NCI-H748 treated with DMSO at 0.1 percent for 48 hours (cell line): ENCODE measurements around the gene GRK2.

ENCODE experiments used
- DNase-seq: peaks from one replicate; lab custom pipeline; 2025; lab: John Stamatoyannopoulos, UW

GRK2 gene

DNA sequence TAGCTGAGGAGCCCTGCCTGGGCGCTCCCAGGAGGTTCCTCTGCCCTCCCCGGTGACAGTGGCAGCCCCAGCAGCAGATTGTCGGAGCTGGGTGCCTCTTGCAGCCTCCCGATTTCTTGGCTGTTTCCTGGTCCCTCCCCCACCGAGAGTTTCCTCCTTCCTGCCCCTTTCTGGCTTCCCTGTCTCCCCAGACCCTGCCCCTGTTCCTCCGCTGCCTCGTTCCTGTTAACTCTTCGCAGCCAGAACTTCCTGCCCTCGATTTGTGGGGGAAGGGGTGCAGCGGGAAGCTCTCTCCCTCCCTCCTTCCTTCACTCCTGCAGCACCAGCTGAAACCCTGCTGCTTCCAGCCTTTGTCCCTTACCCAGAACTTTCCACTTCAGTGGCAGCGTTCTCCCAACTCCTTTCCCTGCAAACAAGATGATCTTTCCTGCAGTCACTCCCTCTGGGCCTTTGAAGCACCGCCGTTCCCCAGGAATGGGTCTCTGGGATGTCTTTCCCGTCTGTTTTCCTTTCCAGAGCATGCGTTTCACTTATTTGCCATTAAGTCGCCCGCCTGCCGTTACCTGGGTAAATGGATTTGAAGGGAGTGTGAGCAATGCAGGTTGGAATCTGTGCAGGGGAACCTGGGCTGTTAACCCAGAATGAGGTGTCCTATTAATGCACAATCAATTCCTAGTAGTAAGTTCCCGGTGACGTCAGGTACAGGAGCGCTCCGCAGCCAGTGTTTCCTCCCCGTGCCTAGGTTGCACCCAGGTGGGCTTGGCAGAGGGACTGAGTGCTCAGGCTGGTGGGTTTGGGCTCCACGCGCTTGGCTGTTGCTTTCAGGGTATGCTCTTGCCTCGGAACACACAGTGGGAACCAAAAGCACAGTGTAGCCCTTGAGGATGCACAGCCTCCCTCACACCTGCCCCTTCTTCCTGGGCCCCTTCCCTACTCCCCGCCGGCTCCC lies 4.3 kb downstream of the GRK2 start:
- DNase-seq, result no peak

DNA sequence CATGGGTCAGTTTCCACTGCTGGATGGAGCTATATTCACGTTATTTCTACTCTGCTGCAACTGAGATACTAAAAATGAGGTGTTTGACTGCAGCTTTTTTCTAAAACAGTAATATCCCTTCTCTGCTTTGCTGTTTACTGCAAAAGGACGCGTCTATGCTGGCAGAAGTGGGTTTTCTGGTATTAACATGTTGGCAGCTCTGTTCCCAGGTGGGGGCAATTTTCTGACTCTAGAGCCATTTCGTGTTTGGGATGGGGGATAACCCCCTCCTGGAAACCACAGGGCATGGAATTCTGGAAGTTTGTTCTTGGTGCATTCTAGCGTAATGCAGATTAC lies 4.9 kb downstream of the GRK2 start:
- DNase-seq, result no peak

DNA sequence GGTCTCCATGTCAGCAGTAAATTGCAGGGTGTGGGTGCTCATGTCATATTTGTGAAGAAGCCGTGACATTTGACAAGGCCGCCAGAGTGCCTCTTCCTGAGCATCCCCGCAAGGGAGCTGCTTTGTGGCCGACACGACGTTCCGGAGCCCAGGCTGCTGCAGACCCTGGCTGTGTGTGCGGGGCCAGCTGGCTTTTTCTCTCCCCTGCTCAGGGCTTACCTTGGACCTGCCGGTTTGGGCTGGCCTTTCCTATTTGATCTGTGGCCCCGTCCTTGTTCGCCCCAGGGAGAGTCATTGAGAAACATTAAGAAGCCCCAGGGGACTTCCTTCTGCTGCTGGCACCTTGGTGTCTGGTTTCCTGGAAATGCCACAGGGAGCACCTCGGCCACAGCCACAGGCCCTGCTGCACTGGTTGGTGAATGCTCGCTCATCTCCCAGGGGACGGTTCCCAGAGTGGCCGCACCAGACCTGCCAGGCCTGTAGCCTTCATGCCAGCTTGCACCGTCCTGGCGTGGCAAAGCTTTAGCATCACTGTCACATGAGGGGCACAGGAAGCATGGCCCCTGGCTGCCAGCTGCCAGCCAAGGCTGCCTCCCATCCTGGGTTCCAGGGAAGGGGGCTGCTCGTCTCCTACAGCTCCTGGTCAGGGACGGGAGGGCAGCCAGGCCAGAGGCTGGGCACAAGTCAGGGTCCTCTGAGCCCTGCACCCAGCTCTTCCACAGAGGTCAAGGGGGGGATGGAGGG lies 5.4 kb downstream of the GRK2 start:
- no peak for DNase-seq

DNA sequence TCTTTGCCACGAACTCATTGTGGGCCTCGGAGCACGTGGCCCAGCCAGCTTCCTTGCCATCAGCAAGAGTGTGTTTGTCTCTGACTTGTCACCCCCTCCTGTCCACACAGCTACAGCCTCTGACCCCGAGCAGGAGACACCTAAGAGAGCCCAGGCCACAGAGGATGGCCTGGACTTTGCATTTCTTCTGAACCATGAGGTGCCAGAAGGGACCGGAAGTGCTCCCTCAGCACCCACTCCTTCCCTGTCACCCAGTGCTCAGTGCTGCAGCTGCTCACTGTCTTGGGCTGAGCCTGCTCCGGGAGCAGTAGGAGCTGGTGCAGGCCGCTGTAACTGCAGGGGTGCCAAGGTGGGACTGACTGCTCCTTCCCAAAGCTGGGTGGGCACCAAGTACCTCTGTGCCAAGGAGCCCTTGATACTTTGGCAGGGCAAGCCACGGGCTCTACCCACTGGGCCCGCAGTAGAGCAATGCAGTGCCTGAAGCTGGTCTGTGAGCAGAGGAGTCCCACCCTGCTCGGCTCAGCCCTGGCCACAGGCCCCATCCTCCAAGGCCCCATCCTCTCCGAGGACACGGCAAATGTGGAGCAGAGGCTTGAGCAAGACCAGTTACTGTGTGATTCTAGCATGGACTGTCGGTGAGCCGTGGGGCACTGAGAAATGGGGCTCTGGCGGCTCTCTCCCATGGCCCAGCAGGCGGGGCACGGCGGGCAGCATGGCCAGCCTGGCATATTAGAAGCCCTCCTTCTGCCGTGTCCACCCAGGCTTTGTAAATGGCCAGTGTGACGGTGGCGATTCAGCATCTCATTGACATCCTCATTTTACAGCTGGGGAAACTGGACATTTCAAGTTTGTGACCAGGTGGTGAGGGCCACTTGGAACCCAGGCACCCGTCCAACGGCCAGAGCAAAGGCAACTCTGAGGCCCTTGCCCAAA lies 6.3 kb downstream of the GRK2 start:
- no peak for DNase-seq

DNA sequence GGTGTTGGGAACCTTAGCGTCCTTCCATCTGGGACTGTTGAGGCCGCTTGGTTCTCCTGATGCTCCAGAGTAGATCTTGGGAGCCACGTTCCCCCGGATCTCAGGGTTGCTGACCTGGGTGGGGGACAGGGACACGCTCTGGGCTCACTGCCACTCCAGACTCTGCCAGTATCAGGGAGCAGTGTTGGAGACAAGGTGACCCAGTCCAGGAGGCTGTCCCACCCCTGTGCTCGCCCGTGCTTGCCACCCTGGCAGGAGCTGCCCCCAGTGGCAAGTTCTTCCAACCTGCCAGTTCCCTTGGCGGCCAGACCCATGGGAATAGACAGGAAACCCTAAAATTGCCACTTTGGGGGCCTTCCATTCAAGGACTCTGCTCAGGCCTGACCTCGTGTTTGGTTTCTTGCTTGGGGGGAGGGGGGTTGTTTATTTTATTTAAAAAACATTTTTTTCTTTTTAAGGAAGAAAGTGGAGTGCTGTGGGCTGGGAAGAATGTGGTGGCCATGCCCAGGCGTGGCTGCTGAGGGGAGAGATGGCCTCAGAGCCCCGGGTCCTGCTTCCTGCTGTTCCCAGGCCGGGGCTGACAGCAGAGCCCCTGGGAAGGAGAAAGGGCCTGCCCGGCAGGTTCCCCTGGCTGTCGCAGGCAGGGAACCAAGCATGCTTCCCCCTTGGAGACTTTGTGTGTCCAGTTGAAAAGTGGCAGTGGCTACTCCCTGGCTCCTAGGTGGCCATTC lies 7.2 kb downstream of the GRK2 start:
- DNase-seq, result no peak

DNA sequence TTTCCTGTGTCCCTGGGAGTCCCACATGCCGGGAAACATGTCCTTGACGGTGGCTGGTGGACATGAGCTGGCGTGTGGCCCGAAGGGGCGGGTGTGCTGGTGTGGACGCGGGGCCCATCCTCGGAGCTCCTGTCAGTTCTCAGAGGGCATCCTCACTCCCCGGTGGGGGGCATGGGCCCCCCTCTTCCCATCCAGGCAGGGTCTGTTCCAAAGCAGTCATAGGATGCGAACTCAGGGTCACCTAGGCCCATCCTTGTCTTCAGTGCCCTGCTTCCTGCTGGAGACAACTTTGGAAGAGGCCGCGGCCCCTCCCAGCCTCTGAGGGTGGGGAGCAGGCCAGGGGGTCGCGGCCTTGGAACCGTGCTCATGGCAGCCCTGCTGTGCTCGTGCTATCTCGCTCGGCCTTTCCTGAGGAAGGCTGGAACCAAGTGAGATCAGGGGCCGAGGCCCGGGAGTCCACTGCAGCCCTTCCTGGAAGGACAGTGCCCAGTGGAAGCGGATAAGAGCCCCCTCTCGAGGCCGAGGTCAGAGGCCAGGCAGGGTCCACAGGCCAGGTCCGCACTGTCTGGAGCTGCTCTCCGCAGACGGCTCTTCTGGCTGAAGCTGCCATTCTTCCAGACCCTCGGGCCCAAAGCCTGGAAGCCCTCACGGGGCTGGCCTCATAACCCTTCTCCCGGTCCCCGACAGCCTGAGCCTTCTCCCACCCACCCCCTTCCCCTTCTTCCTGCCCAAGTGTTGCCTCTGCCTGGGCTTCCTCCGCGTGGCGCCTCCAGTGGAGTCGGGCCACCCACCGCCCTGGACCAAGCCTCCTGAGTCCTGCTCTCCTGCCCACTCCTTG lies 8.7 kb downstream of the GRK2 start:
- no peak for DNase-seq

DNA sequence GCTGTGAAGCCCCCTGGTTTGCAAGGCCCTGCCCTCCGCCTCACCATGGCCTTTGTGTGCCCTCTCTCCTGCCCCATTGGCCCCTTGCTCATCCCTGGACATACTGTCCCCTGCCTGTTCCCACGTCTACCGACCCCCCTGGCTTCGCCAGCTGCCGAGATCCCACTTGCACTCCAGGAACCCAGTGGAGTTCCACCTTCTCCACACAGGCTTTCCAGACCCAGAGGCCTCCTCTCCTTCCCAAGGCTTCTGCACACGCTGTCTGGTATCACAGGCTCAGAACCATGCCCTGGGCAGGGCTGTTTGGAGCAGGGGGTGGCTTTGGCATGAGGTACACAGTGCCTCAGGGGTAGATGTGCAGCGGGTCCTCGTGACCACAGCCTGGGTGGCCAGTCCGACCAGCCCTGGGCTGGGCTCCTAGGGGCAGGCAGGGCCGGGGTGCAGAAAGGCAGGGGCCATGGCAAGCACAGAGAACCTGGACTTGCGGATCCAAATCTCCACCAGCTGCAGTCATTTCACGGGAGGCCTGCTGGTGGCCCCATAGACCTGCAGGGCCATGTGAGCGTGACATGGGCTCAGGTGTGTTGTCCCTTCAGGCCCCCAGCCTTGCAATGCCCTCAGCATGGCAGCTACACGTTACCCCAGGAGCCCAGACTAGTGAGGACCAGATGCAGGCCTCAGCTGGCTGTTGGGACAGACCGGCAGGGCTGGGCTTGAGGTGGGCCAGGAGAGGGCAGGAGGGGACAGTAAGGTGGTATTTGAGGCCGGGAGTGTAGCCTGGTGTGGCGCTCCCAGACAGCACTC lies 9.5 kb downstream of the GRK2 start:
- DNase-seq, result no peak

DNA sequence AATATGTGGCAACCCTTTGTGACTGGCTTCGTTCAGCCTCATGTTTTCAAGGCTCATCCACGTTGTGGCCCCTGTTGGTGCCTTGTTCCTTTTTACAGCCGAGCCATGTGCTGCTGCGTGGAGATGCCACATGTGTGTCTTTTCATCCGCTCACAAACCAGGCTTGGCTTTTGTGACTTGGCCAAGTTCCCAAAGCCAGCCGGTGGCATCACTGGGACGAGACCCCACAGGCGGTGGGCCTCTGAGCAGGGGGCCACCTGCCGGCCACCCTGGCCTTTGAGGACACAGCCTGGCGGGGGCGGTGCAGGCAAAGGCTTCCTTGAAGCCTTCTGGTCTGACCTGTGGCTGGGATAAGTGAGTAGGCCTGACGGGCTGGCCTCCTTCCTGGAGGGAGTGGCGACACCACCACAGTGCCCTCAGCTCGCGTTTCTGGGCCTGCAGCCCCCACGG lies 10.5 kb downstream of the GRK2 start:
- no peak for DNase-seq

DNA sequence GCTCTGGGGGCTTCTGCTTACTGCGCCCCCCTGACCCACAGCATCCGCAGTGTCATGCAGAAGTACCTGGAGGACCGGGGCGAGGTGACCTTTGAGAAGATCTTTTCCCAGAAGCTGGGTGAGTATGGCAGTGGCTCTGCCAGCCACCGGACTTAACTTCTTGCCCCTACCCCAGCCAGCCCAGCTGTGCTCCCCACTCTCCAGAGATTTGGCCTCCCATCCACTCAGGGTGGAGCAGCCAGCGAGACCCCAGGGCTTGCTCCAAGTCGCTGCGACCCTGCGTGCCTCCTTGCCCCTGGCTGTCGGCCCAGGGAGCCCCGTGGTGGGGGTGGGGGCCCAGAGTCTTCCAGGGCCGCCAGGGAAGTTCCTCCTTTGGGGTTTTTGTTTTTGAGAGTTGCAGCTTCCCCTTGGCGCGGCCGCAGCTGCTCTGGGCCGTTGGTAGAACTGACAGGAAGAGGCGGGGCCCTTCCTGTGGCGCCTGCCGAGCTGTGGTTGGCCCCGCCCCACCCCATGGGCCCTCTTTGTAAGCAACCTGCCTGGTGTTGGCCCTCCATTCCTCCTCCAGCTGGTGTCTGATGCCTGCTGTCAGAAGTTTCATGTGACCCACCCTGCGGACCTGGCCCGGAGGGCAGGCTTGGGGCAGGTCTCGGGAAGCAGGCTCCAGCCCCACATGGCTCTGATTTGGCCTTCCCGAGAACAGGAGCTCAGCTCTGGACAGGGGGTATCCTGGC lies 11.1 kb downstream of the GRK2 start:
- DNase-seq, result no peak

DNA sequence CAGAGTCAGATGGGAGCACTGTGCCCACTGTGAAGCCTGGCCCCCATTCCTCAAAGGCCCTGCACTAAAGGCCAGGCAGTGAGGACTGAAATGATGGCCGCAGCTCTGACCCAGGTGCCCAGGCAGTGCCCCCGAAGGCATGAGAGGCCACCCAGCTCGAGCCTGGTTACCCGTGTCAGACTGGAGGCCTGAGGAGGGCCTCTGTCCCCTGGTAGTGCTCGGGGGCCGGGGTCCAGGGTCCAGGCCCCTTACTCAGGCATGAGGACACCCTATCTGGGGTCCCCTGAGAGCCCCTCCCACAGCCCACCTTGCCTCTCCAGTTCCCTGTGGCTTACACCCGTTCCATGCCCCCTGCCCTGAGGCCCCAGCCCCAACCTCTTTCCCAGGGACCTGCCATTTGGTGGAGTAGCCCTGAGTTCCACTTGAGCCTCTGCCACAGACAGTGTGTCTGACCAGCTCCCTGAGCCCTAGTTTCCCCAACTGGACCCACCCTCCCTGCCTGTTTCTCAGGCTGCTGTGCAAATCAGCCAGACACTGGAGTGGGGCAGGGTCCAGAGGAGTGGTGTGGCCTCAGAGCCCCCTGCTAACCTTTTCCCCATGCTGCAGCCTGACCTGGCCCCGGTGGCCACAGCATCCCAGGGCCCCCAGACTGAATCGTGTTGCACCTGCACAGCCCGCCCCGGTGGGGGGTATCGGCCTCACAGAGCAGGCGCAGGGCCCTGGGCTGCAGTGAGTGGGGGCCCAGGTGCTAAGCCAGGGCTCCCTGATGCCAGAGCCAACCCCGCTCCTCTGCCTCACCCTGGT lies 12.1 kb downstream of the GRK2 start:
- DNase-seq, result no peak

DNA sequence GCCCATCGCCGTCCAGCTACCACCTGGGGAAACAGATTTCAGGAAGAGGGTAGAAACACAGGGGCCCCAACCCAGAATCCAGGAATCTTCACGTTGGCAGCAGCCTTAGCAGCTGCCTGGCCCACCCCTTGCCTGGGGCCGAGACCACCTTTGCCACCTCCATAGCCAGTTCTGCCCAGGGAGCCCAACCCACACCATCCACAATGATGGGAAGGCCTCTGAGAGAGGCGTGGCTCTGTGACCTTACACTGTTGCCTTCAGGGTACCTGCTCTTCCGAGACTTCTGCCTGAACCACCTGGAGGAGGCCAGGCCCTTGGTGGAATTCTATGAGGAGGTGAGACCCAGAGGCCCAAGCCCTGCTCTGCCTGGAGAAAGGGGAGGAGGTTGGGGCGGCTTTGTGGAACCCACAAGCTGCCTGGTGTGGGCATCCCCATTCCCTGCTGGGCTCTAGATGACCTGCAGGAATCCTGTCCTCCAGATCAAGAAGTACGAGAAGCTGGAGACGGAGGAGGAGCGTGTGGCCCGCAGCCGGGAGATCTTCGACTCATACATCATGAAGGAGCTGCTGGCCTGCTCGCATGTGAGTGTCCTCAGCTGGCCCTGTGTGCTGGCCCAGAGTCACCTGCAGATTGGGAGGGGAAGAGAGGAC lies 12.8 kb downstream of the GRK2 start:
- no peak for DNase-seq

DNA sequence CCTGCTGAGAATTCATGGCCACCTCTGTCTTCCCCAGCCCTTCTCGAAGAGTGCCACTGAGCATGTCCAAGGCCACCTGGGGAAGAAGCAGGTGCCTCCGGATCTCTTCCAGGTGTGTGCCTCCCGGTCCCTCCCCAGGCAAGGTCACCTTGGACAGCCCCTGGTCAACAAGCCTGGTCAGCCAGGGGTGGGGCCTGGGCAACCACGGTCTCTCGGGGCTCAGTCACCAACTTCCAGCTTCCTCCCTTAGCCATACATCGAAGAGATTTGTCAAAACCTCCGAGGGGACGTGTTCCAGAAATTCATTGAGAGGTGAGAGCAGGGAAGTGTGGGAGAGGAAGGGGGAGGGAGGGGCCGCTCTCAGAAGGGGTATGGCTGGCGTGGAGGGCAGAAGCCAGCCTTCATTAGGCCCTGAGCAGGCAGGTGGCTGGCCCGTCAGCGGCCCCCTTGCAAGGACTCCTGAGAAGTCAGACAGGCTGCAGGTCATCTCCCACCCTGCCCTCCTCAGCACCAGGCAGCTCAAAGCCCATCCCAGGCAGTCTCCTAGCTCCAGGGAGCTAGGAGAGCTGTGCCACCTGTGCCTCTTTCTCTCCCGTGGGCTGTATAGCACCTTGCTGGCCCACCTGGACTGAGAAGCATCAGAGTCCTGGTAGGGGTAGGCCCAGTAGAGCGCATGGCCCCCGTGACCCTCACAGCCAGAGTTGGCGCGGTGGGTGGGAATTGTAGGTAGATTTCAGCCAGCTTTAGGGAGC lies 13.5 kb downstream of the GRK2 start:
- DNase-seq, result no peak

DNA sequence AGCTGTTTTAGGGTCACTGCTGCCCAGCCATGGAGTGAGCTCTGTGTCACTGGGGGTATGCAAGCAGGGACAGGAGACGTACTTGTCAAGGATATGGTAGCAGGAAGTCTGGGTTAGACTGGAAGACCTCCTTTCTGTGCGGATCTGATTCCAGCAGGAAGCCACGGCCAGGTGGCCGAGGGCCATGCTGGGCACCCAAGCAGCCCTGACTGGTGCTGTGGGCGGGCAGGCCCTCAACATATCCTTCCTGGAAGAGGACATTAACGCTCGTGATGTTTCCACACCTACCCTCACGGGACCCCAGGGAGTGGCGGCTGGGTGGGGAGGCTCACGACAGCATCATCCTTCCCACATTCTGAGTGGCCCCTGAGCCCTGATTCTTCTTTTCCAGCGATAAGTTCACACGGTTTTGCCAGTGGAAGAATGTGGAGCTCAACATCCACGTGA lies 14.1 kb downstream of the GRK2 start:
- no peak for DNase-seq

DNA sequence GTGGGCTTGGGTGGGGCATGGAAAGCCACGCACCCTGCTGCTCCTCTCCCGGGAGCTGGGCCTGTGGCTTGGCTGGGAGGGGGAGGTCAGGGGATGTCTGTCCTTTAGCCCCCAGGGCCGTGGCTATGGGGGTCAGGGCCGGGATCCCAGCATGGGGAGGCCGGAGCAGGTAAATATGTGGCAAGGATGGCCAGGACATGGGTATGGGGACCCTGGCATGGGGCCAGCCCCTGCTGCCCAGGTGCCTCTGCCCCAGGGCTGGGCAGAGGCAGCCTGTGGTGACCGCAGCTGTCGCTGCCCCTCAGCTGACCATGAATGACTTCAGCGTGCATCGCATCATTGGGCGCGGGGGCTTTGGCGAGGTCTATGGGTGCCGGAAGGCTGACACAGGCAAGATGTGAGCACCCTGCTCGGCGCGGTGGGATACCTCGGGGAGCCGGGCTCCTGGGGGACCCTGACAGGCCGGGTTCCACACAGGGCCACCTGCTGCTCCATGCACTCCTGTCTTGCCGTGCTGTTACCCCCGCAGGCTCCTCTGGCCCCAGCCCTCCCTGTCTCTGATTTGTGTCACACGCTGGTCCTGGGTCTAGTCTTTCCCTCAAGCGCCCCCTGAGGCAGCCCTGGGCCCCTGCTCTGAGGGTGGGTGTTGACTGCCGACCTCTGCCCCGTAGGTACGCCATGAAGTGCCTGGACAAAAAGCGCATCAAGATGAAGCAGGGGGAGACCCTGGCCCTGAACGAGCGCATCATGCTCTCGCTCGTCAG lies 14.7 kb downstream of the GRK2 start:
- no peak for DNase-seq

DNA sequence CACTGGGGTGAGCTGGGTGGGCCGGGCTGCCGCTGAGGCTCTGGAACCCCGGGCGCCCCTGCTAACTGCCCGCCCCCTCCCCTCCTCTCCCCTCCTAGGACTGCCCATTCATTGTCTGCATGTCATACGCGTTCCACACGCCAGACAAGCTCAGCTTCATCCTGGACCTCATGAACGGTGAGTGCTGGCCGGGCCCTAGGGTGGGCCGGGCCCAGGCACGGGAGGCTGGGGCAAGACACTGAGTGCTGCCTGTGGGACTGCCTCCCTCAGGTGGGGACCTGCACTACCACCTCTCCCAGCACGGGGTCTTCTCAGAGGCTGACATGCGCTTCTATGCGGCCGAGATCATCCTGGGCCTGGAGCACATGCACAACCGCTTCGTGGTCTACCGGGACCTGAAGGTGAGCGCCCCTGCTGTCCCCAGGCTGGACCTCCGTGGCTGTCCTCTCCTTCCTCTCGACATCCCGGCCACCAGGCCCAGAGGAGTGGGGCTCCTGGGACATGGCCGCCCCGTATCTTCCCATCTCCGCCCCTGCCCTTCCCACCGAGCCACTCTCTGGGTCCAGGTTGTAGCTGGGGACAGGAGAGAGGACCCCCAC lies 15.4 kb downstream of the GRK2 start:
- no peak for DNase-seq
